Measurements from ENCODE around the gene DDO.

DDO gene

GRCh38 chr6:110364364-110365105 is 50.8 kb downstream of the DDO start:
- Mint-ChIP-seq H3K9me3 (no peaks in the 10 kb centered on the region), H3K27ac (no peak overlapping the region), H3K4me3 (no peak overlapping the region), H3K27me3 (peaks cover under 1% of the 10 kb centered on the region), H3K4me1 (peaks cover 37% of the 10 kb centered on the region)
- ATAC-seq (no peak), DNase-seq (no peak)

- H3K27me3 Mint-ChIP-seq = peaks cover 9% of the 10 kb centered on the region
- H3K27ac Mint-ChIP-seq = no peak overlapping the region
- H3K4me3 Mint-ChIP-seq = no peak overlapping the region
- H3K9me3 Mint-ChIP-seq = no peaks in the 10 kb centered on the region
- ATAC-seq (no peak), DNase-seq (no peak)
- peaks cover 37% of the 10 kb centered on the region for H3K4me1 Mint-ChIP-seq
Observed at GRCh38 chr6:110363748-110364147, 51.6 kb downstream of the DDO start.

- Mint-ChIP-seq H3K27me3 (peaks cover 33% of the 10 kb centered on the region), H3K9me3 (no peaks in the 10 kb centered on the region), H3K4me3 (no peak overlapping the region), H3K27ac (no peak overlapping the region), H3K4me1 (peaks cover 32% of the 10 kb centered on the region)
- DNase-seq (no peak), ATAC-seq (no peak)
Observed at GRCh38 chr6:110360676-110361075, 54.7 kb downstream of the DDO start.

- H3K9me3 Mint-ChIP-seq = no peaks in the 10 kb centered on the region
- H3K27me3 Mint-ChIP-seq = peaks cover 36% of the 10 kb centered on the region
- ATAC-seq (no peak), DNase-seq (no peak)
- H3K4me3 Mint-ChIP-seq = peak overlapping the region; percentile 14 to 16
- peaks cover 22% of the 10 kb centered on the region for H3K4me1 Mint-ChIP-seq
- peak overlapping the region in 1 of 2 donors; percentile 17 for H3K27ac Mint-ChIP-seq
Observed at GRCh38 chr6:110359556-110359955, 55.8 kb downstream of the DDO start.

GRCh38 chr6:110358553-110359160 is 56.7 kb downstream of the DDO start:
- Mint-ChIP-seq H3K27ac (peak overlapping the region in 1 of 2 donors; percentile 66), H3K4me3 (peak overlapping the region; percentile 65 to 71), H3K4me1 (peaks cover 13% of the 10 kb centered on the region), H3K27me3 (peaks cover 36% of the 10 kb centered on the region), H3K9me3 (no peaks in the 10 kb centered on the region)
- DNase-seq (no peak), ATAC-seq (no peak)

GRCh38 chr6:110357664-110358552 is 57.5 kb downstream of the DDO start, which contains the start of gene METTL24:
TSS of gene METTL24 (minus strand) at chr6:110358349. CDS start at chr6:110358272, 77 bp downstream.
- DNase-seq (peak; percentile 40 to 41), ATAC-seq (peak; percentile 80)
- Mint-ChIP-seq H3K9me3 (no peaks in the 10 kb centered on the region), H3K27ac (peak within 1 kb of the TSS; percentile 83 to 89), H3K4me1 (peaks cover 13% of the 10 kb centered on the region), H3K4me3 (peak within 1 kb of the TSS; percentile 90 to 91), H3K27me3 (peaks cover 36% of the 10 kb centered on the region)

- peak overlapping the region; percentile 83 to 89 for H3K27ac Mint-ChIP-seq
- ATAC-seq (peak; percentile 40), DNase-seq (no peak)
- peaks cover 36% of the 10 kb centered on the region for H3K27me3 Mint-ChIP-seq
- H3K4me1 Mint-ChIP-seq = peaks cover 13% of the 10 kb centered on the region
- H3K9me3 Mint-ChIP-seq = no peaks in the 10 kb centered on the region
- peak overlapping the region; percentile 90 to 91 for H3K4me3 Mint-ChIP-seq
Observed at GRCh38 chr6:110357298-110357663, 58.1 kb downstream of the DDO start.

GRCh38 chr6:110356778-110357177 is 58.6 kb downstream of the DDO start:
- H3K27me3 Mint-ChIP-seq = peaks cover 36% of the 10 kb centered on the region
- no peaks in the 10 kb centered on the region for H3K9me3 Mint-ChIP-seq
- H3K27ac Mint-ChIP-seq = peak overlapping the region in 1 of 2 donors; percentile 52
- peaks cover 13% of the 10 kb centered on the region for H3K4me1 Mint-ChIP-seq
- ATAC-seq (no peak), DNase-seq (no peak)
- H3K4me3 Mint-ChIP-seq = peak overlapping the region; percentile 90 to 91

GRCh38 chr6:110355727-110356126 is 59.6 kb downstream of the DDO start:
- no peak overlapping the region for H3K4me3 Mint-ChIP-seq
- ATAC-seq (no peak), DNase-seq (no peak)
- no peaks in the 10 kb centered on the region for H3K9me3 Mint-ChIP-seq
- H3K4me1 Mint-ChIP-seq = peaks cover 13% of the 10 kb centered on the region
- peaks cover 36% of the 10 kb centered on the region for H3K27me3 Mint-ChIP-seq
- H3K27ac Mint-ChIP-seq = peak overlapping the region in 1 of 2 donors; percentile 4

- Mint-ChIP-seq H3K9me3 (no peaks in the 10 kb centered on the region), H3K27ac (no peak overlapping the region), H3K27me3 (peaks cover 36% of the 10 kb centered on the region), H3K4me3 (no peak overlapping the region), H3K4me1 (peaks cover 13% of the 10 kb centered on the region)
- DNase-seq = no peak
- no peak for ATAC-seq
Observed at GRCh38 chr6:110355022-110355421, 60.4 kb downstream of the DDO start.

GRCh38 chr6:110354153-110354552 is 61.2 kb downstream of the DDO start:
- Mint-ChIP-seq H3K27ac (no peak overlapping the region), H3K27me3 (peaks cover 32% of the 10 kb centered on the region), H3K4me3 (no peak overlapping the region), H3K9me3 (no peaks in the 10 kb centered on the region), H3K4me1 (peaks cover 13% of the 10 kb centered on the region)
- ATAC-seq (no peak), DNase-seq (no peak)

GRCh38 chr6:110353457-110354001 is 61.8 kb downstream of the DDO start:
- Mint-ChIP-seq H3K27ac (no peak overlapping the region), H3K9me3 (no peaks in the 10 kb centered on the region), H3K4me3 (no peak overlapping the region), H3K27me3 (peaks cover 25% of the 10 kb centered on the region), H3K4me1 (peaks cover 13% of the 10 kb centered on the region)
- ATAC-seq (no peak), DNase-seq (no peak)

GRCh38 chr6:110352563-110353262 is 62.7 kb downstream of the DDO start:
- Mint-ChIP-seq H3K27ac (no peak overlapping the region), H3K4me3 (no peak overlapping the region), H3K4me1 (peaks cover 13% of the 10 kb centered on the region), H3K9me3 (no peaks in the 10 kb centered on the region), H3K27me3 (peaks cover 24% of the 10 kb centered on the region)
- DNase-seq (no peak), ATAC-seq (no peak)

- H3K27me3 Mint-ChIP-seq = peaks cover 16% of the 10 kb centered on the region
- ATAC-seq = no peak
- no peak overlapping the region for H3K4me3 Mint-ChIP-seq
- H3K9me3 Mint-ChIP-seq = no peaks in the 10 kb centered on the region
- no peak overlapping the region for H3K27ac Mint-ChIP-seq
- H3K4me1 Mint-ChIP-seq = peaks cover 7% of the 10 kb centered on the region
- no peak for DNase-seq
Observed at GRCh38 chr6:110351986-110352385, 63.4 kb downstream of the DDO start.

GRCh38 chr6:110351546-110351945 is 63.8 kb downstream of the DDO start:
- H3K4me3 Mint-ChIP-seq = no peak overlapping the region
- H3K9me3 Mint-ChIP-seq = no peaks in the 10 kb centered on the region
- peaks cover 2% of the 10 kb centered on the region for H3K4me1 Mint-ChIP-seq
- H3K27me3 Mint-ChIP-seq = peaks cover 12% of the 10 kb centered on the region
- no peak for ATAC-seq
- no peak overlapping the region for H3K27ac Mint-ChIP-seq
- DNase-seq = no peak
